IPS-NIHi7 (cell line): ENCODE results near the gene EDEM1.
"Not testable (repeated sequence)": the region's sequence is repeated elsewhere in the genome, so short reads cannot be mapped to it uniquely, and the experiment has no call there.

Experiments
- DNase-seq: peaks from one replicate; pipeline ENCODE4 v3.0.0; 2012; ENCODE audit warnings: mixed read lengths; ENCODE audit errors: extremely low spot score

EDEM1 gene

DNA sequence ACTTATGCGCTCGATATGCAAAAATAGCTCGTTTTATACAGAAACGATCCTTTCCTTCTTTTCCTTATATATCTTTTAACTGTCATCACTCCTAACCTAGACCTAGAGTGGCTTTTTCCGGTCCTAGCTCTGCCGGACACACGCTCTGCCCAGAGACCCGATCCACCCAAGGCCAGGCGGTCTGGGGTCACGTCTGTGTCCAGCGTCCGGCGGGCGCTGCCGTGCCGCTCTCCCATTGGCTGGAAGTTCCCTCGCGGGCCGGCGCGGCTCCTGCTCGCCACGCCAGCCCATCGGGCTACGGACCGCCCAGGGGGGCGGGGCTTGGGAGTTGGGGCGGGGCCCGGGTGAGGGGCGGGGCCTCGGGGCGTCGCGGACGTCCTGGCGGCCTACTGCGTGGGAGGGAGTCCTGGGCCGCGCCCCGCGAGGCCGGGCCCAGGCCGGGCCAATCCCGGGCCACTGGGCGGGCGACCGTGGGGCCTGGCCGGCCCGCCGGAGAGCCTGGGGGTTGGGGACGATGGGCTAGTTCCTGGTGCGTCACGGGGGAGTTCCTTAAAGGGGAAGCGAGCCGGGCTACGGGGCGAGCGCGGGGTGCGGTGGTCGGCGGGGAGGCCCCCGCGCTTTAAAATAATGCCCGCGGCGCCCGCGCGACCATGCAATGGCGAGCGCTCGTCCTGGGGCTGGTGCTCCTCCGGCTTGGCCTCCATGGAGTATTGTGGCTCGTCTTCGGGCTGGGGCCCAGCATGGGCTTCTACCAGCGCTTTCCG is at the start of gene EDEM1:
Gene EDEM1 (plus strand): TSS at position 552 of the 764 bp plus-strand sequence. CDS start 99 bp downstream, at position 651.
- peak; percentile 98 for DNase-seq

DNA sequence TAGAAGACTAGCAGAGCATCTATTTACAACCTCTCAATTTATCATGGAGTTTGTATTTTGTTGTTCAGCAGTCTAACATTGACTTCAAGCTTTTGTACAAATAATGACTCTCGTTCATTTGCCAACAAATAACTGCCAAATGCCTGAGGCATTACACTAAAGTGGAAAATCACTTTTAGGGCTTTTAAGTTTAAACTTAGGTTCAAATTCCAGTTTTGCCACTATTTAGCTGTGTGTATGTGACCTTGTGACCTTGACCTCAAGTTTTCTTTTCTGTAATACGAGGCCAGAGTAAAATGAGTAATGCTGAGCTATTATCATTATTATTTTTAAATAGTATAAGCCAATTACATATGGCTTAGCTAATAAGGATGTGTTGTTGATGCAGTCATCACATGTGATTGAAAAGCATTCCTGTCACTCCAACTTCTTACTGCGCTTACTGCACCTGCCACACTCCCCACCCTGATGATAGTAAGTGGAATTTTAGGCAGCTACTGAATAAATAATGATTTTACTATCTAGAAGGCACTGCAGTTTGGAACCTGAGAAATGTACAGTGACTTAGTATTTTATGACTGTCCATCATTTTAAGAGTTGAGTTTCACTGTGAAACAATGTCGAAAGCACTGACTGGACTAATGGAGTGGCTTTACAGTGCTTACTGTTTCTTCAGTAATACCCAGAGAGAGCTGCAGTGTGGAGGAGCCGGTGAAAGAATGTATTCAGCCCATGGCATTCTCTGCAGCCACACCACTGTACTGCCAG is 49.1 kb upstream of the EDEM1 start:
- no peak for DNase-seq

DNA sequence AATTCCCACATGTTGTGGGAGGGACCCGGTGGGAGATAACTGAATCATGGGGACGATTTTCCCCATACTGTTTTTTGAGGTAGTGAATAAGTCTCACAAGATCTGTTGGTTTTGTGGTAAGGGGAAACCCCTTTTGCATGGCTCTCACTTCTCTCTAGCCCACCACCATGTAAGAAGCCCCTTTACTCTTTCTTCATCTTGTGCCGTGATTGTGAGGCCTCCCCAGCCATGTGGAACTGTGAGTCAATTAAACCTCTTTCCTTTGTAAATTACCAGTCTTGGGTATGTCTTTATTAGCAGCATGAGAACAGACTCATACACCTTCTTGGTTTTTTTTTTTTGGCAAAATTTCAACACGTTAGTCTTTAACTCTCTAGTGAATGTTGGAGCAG is 47.3 kb upstream of the EDEM1 start:
- DNase-seq, result no peak

DNA sequence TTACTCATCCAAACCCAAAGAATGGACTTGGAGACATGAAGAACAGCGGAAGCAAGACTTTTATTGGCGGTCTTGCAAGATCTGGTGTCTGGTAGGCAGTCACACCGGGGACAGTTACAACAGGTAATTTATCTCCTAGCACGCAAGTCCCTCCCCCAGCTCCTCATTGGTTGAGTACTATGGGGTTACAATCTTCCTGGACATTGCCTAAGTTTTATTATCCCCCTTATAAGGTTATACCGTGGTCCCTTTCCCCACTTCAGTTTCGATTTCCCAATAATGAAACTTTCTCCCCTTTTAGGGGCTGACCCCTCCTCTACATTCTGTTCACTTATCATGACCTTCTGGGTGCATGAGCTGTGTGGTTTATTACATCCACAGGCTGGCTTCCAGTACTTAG is 46.7 kb upstream of the EDEM1 start:
- DNase-seq, result no peak

DNA sequence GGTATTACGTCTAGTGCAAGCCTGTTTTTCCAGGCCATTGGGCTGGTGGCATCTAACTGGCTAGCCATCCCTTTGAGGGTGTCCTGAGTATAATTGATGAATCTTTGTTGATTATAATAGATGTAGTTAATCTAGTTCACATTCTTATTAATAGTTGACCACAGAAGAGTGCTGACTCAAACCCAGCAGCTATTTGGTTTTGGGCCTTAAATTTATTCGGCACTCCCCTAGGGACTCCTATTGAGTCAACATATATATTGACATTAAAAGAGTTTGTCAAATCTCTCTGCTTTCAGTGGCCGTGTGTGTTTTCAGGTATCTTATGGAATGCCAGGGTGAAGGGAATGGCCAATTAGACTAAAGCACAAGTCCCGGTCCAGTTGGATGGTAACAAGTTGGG is 45.7 kb upstream of the EDEM1 start:
- no peak for DNase-seq

DNA sequence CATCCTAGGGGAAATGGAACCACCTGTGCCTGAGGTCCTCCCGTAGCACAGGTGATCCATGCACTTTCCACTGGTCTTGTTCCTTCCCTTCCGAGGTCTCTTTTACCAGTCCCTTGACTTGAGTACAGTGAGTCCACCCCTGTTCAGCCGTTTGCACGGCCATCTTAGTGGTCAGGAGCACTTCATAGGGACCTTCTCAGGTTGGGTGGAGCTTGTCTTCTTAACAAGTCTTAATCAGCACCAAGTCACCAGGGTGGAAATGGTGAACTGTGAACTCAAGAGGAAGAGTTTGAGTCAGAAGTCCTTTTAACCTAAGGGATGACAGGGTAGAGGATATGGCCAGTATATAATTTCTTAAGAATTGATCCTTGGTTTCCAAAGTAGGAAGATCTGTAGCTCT is 44.0 kb upstream of the EDEM1 start:
- DNase-seq, result no peak

DNA sequence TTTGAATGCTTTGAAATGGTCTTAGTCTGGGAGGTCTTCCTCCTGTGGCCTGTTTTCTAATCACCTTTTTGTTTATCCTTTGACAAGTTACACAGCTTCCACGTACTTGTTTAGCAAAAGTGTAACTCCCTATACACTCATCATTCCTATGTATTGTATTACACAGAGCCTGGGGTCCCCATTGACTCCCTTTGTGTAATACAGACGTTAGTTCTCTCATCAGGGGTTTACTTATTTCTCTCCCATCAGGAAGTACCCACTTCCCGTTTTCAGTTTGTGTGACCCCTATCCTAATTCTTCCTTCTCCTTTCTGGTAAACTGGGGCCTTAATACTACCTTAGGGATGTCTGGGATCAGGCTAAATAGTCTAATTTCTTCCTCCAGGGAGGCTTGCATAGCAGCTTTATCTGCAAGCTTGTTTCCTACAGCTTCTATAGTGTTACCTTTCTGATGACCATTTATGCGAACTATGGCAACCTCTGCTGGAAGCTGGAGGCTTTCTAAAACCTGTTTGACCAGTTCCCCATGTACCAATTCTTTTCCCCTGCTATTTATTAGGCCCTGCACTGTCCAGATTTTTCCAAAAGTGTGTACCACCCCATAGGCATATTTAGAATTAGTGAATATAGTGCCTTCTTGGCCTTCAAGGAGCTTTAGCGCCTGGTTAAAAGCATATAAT is 43.1 kb upstream of the EDEM1 start:
- no peak for DNase-seq

DNA sequence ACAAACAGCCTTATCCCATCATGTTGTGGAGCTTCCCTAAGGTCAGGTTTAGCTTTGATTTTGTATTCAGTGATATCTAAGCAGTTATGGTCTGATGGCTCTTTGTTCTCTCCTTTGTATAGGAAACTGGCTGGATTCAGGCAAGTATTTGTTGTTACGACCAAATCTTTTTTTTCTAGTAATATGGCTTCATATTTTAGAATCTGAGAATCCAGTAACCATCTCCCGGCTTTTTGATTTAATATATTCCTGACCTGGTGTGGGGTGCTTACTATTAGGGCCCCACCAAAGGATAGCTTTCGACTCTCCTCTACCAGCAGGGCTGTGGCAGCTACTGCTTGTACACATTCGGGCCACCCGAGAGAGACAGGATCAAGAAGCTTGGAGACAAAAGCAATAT is 42.4 kb upstream of the EDEM1 start:
- no peak for DNase-seq

DNA sequence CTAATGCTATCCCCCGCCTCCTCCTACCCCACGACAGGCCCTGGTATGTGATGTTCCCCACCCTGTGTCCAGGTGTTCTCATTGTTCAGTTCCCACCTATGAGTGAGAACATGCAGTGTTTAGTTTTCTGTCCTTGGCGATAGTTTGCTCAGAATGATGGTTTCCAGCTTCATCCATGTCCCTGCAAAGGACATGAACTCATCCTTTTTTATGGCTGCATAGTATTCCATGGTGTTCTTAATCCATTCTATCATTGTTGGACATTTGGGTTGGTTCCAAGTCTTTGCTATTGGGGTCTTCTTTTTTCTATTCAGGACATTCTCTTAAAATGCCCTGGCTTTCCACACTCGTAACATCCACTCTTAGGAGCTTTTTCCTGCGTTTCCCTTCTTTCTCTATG is 40.4 kb upstream of the EDEM1 start:
- DNase-seq, result not testable (repeated sequence)

DNA sequence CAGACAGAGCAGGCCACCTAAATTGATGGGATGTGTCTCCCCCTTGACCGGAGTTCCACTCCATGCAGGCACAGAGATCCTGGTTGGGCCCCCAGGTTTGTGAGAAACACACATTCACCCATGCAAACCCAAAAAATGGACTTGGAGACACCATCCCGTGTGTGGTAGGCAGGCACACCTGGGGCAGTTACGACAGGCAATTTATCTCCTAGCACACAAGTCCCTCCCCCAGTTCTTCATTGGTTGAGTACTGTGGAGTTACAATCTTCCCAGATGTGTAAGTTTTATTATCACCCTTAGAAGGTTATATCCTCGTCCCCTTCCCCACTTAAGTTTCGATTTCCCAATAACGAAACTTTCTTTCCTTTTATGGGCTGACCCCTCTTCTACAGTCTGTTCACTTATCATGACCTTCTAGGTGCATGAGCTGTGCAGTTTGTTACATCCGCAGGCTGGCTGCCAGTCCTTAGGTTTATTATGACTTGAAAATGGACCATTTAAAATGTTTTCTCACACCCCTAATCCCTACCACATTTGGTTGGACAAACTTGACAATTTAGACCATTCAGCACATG is 38.1 kb upstream of the EDEM1 start:
- DNase-seq, result no peak

DNA sequence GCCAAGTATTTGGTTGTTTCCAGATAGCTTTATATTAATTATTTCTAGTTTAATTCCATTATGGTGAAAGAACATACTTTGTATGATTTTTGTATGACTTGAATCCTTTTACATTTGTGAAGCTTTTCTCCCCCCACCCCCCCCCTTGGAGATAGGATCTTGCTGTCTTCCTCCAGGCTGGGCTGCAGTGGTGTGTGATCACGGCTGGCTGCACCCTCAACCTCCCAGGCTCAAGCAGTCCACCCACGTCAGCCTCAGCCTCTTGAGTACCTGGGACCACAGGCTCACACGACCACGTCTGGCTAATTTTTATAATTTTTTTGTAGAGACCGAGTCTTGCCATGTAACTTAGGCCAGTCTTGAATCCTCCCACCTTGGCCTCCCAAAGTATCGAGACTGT is 35.9 kb upstream of the EDEM1 start:
- no peak for DNase-seq

DNA sequence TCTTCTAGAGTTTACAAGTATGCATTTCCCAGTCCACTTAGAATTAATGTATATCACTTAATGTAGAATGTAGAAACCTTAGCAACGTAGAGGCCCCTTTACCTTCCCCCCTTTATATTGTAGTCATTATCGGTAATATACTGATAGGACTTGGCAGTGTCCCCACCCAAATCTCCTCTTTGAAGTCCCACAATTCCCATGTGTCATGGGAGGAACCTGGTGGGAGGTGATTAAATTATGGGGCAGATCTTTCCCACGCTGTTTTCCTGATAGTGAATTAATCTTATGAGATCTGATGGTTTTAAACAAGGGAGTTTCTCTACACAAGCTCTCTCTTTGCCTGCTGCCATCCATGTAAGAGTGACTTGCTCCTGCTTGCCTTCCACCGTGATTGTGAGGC is 34.4 kb upstream of the EDEM1 start:
- DNase-seq, result no peak

DNA sequence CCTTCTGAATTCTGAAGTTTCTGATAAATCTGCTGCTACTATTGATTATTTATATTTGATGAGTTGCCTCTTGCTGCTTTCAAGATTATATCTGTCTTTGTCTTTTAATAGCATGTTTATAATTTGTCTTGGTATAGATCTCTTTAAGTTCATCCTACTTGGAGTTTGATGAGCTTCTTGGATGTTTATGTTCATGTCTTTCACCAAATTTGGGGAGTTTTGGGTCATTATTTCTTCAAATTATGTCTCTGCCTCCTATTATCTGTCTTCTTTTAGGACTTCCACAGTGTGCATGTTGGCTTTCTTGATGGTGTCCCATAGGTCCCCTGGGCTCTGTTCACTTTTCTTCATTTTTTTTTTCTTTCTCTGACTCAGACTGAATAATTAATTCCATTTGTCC is 32.3 kb upstream of the EDEM1 start:
- DNase-seq, result no peak

DNA sequence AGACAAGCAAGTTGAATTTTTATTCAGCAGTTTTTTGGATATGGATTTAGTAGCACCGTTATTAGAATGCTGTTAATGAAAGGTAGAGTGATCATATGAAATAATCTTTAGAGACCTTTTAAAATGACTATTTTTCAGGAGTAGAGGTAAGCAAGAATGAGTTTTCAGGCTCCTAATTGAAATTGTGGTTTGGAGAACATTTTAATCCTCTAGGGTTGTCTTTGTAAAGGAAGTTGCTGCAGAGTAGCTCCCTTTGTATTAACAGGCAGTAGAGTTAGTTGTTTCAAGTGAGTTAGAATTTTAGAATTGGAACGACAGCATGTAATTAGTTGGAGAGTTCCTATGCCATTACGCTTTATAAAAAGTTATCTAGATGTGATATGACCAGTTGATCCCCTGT is 27.2 kb upstream of the EDEM1 start:
- DNase-seq, result no peak

DNA sequence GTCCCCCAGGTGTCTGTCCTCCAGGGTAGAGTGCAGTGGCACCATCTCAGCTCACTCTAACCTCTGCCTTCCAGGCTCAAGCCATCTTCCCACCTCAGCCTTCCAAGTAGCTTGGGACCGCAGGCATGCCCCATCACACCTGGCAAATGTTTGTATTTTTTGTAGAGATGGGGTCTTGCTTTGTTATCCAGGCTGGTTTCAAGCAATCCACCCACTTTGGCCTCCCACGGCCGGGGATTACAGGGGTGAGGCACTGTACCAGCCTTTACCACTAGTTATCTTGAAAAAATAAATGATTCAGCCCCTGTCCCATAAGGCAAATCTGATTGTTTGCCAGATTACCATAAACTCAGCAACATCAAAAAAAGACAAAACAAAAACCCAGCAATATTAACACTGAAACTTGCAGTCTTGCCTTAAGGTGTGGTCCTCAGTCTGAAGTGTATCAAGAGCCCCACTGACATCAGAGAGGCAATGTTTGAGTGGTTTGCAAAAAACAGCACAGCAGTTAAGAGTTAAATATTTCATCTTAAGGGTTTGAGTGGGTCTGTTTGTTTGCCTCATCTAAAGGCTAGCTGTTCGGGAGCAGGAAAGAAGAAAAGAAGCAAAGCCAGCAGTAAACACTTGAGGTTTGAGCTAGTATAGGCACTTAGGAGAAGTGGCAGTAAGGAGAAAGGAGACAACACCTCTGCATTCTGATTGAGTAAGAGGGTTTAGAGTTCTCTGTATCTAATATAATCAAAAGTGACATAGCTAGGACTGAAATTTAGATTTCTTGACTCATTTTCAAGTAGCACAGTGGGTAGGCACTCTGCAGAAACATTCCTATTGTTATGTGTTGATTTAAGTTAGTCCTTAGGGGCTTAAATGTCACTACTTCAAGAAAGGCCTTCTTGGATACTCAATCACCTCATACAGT is 26.3 kb upstream of the EDEM1 start:
- DNase-seq, result peak; percentile 12

DNA sequence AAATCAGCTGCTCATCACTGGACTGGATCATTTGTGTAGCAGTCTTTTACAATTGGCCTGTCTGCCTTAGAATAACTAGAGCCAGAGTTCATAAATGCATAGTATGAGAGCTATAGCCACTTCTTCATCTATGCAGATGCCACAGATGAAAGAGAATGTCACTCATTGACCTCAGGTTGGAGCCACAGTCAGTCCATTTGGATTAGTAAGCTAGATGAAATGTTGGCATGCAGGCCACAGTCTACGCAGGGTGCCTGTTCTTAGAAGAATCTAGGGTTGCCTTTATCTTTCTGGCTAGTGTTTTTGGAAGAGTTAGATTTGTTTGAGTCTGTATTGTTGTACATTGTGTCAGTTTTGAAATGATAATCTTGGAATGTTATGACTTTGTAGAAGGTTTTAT is 25.4 kb upstream of the EDEM1 start:
- DNase-seq, result no peak

DNA sequence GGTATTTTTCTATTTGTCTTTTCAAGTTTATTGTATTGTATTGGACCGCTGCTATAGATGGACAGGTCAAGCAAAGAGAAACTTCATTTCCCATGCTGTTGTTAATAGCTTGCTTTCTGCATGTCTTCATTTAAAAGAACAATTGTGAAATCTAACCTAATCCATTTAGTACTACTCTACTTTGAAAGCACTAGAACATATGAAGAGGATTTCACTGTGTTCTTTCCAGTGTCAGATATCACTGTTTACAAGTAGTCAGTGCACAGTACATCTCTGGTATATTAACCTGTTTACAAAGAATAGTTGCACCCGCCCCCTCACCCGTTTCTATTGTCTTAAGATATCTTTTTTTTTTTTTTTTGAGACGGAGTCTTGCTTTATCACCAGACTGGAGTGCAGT is 21.8 kb upstream of the EDEM1 start:
- no peak for DNase-seq

DNA sequence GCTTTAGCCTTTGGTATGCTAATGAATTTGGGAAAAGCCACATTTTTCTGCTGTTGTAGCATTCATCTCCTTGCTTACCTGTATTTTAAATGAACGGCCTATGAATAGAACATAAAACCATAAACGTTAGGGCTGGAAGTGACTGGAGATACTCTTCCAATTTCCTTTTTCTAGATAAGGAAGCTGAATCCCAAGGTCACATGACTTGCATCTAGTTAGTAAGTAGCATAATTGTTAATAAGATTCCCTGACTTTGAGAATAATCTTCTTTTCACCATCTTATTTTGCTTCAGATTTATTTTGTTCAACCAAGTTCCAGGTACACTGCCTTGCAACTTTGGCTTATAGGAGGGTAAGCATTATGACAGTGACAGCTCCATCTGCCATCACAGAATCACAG is 20.7 kb upstream of the EDEM1 start:
- DNase-seq, result no peak

DNA sequence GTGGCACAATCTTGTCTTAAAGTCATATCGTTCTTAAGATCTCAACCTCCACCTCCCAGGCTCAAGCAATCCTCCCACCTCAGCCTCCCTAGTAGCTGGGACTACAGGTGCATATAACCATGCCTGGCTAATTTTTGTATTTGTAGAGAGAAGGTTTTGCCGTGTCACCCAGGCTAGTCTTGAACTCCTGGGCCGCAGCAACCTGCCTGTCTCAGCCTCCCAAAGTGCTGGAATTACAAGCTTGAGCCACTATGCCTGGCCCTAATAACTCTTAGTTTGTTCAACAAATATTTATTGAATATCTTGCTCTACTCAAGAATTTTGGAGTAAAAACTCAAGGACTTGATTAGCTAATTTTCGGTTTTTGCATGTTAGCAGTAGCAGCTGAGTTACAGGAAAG is 19.4 kb upstream of the EDEM1 start:
- no peak for DNase-seq

DNA sequence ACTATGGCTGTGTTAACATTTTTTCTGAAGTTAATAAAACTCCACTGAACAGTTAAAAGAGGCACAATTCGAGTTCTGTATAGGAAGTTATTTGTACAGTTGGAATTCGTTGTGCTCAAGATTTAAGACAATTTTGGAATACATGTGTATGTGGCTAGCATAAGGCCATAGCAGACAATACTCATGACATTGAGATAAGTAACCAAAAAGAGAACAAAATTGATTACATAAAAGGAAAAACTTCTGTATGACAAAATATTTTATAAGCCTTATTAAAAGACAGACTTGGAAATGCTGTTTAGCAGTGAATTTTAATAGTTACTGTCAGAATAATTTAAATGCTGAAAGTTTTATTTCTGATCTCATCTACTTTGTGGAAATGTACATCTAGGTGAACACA is 17.7 kb upstream of the EDEM1 start:
- DNase-seq, result no peak

DNA sequence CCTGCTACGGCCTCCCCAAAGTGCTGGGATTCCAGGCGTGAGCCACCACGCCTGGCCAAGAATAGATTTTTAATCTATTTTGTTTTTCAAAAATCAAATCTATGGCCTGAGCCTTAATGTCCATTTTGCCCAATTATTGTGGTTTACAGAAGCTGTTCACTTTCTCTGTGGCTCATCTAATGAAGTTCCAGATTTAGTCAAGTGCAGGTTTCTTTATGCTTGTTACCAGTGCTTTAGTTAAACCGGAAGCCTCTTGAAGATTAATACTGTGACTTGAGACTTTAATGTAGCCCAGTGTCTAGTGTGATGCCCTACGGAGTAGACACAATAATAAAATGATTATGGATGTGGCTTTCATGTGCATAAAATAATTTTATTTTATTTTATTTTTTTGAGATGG is 16.5 kb upstream of the EDEM1 start:
- DNase-seq, result no peak
